GDM1 (cell line): ENCODE data around the gene PDLIM4.

Experiments used
- DNase-seq: peaks from one replicate; lab custom pipeline; 2025; lab: John Stamatoyannopoulos, UW

Gene PDLIM4

DNA sequence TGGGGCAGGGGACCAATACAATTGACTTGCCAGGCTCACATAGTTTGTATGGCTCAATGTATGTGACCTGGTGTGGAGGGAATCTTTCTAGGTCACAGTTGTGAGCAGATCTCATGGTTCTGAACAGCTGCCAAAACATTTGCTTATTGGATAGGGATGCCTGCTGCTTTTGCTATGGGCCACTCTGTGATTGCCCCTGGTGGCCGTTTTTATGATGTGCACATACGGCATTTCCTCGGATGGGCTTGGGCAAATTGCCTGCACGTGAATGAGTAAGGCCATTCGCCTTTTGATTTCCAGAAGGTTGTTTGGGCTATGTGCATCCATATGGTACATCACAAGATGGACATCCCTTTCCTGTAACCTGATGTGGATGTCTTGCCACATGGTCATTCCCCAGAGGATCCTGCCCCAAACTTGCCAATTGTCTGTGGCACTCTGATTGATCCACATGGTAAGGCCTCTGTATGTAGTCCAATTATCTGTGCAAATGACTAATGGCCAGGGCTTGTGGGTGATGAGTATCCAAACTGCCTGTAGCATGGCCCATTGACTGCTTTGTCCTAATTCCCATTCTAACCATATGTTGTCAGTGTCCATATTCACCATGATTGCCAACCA lies 26.0 kb downstream of the PDLIM4 start:
- DNase-seq: no peak

DNA sequence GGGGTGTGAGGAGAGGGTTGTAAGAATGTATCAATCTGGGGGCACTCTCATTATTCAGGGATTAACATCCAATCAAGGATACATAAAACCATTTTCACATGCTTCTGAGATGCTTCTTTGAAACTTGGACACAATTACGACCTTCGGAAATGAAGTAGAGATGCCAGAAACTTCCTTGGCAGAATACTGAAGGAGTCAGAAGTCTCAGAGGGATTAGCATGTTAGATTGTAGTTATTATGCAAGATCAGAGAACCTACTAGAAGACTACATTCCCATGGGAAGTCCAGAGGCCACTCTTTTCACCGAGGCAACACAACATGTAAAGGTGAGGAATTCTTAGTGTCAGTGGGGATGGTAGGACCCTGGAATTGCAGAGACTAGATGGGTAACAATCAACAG lies 31.6 kb downstream of the PDLIM4 start:
- DNase-seq: no peak

DNA sequence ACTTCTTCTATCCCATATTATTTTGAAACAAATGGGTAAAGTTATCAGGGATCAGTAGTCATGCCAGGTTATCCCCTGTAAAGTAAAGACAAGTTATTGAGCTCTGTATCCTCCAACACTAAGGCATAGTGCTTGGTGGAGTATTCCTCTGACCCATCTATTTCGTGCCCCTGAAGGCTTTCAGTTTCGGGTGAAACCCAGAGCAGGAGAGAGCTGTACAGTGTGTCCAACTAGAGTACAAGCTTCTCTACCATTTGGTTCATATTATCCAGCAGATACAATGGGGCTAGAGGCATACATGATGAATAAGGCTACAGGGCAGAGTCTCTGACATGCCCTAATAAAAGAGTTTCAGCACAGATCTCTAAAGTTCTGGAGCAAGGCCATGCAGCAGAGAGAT lies 33.5 kb downstream of the PDLIM4 start:
- no peak for DNase-seq

DNA sequence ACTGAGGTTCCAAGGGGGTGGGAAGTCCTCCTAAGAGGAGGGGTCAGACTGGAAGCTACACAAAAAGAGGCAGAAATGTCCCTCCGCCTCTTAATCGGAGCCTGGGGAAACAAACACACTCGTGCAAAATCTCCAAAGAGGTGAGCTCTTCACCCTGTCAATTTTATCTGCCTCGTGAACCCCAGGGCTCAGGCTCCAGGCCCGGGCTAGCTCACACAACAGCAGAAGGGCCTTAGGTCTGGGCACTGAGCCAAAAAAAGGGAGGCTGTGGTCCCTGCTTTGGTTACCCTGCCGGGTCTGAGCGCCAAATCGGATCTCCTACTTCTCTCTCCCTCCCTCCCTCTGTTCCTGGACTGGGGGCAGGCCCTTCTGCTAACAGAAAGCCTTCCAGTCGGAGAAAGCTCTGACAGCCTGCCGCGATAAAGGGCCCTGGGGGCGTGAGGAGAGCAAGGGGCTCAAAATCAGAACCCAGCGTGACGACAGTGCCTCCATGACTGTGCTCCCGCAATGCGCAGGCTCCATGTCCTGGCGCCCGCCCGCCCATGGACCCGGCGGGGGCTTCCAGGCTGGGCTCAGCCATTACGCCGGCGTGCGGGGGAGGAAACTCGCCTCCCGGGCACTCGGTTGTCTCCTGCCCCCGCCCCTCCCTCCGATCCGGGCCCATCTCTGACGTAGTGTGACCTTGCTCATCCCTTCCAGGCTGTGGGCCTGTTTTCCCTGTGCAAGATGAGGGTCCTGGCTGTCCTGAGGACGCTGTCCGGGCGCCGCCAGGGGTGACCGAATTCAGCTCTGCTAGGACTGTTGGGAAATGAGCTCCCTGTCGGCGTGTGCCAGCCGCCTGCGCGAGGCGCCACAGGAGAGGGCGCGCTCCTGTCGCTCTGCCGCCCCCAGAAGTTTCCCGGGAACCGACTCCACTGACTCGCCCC lies 35.8 kb downstream of the PDLIM4 start:
- DNase-seq: peak; percentile 79

DNA sequence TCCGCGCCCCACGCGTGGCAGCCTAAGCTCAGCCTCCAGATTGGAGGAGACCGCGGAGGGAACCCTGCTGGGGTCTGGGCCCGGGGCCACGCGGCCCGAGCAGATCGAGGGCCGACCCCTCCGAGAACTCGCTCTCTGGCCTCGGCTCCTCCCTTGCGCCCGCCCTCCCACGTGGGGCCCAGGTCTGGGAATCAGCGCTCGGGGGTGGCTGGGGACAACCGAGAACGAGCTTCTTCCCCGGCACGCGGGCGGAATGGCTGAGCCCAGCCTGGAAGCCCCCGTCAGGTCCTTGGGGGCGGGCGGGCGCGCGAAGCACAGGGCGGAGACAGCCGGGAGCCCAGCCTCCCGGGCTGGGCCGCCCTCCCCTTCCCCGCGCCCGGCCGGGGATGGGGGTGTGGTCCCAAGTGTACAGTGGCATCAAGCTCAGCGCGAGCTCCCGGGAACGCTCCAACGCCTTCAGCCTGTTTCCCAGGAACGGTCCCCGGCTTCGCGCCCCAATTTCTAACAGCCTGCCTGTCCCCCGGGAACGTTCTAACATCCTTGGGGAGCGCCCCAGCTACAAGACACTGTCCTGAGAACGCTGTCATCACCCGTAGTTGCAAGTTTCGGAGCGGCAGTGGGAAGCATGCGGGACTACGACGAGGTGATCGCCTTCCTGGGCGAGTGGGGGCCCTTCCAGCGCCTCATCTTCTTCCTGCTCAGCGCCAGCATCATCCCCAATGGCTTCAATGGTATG lies 36.7 kb downstream of the PDLIM4 start, which contains the start of gene SLC22A4:
TSS of gene SLC22A4 (plus strand) at position 403 of the 736 bp plus-strand sequence. CDS start at position 626, 223 bp downstream.
- peak; percentile 90 for DNase-seq

DNA sequence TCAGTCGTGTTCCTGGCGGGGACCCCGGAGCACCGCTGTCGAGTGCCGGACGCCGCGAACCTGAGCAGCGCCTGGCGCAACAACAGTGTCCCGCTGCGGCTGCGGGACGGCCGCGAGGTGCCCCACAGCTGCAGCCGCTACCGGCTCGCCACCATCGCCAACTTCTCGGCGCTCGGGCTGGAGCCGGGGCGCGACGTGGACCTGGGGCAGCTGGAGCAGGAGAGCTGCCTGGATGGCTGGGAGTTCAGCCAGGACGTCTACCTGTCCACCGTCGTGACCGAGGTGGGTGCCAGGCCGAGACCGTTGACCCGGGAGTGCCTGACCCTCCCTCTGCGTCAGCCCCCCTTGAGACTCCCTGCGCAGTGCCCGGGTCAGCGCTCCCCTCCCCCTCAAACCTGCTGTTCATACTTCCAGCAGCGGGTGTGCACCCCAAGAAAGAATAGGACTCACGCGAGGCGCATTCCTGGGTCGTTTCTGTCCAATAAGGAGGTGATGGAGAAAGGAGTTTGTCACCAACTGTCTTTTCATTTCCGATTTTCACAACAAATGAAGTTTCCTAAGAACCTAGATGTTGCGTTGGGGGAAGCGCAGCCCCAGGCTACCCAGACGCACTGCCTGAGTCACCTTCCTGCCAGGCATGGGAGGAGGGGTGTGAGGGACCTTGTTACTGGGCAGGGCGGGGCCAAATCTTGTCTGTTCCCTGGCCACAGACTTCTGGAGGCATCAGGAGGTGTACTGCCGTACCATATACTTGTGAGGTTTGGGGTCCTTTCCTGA lies 37.4 kb downstream of the PDLIM4 start:
- peak; percentile 76 for DNase-seq

DNA sequence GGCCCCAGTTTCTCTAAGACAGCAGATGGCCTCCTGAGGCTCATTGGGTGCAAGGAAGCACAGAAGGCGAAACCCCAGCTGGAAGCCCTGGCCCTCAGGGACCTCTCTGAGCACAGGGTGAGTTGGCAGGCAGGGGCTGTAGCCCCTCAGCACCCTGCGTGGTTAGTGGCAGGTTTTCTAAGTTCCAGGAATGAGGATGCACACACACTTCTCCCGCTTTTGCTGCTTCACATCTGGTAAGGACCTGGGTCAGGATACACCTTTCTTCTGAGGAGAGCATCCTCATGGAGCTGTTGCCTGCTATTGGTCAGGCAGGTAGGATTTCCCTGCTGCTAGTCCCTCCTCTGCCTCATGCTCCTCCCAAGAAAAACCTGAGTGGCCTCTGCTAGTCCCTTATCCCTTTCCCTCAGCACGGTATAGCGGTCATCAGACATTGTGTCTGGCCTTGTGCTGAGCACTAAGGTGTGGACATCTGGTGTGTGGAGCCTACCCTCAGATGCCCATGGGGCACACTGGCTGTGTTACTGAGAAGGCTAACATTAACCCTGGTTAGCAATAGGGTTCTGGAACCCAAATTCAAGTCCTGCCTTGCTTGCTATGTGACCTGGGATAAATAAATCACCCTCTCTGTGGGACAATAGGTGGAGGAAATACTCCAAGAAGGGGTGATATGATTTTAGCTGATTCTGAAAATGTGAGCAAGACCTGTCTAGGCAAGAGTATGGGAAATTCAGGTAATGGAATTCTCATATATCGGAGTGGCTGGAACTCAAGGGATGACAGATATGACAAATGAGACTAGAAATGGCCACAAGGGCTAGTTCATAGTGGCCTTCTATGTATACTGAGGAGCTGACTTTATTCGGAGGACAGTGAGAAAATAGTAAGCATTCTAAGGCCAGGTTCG lies 38.3 kb downstream of the PDLIM4 start:
- DNase-seq: no peak

DNA sequence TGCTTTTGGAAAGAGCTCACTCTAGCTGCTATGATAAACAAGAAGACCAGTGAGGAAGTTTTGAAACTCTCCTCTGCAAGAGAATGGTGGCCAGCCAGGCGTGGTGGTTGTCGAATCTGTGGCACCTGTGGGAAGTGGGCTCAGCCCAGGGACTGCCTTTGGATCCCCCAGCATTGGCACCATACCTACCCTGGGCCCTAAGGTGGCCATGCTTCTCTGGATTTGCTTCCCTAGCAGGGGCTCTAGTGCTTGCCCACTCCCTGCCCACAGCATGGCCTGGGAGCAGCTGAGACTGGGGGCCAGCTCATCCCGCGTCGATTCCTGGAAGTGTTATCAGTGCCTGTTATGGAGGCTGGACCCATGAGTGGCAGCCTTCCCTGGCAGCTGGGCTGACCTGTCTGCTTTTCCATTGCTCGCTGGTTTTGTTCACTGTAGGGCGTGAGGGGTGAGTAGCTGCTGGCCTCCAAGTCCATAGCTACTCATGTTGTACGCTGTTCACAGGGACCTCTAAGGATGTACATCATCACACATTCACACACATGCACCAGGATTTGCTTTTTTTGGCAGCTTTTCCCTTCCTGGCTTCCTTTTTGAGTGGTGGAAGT lies 39.0 kb downstream of the PDLIM4 start:
- DNase-seq: no peak

DNA sequence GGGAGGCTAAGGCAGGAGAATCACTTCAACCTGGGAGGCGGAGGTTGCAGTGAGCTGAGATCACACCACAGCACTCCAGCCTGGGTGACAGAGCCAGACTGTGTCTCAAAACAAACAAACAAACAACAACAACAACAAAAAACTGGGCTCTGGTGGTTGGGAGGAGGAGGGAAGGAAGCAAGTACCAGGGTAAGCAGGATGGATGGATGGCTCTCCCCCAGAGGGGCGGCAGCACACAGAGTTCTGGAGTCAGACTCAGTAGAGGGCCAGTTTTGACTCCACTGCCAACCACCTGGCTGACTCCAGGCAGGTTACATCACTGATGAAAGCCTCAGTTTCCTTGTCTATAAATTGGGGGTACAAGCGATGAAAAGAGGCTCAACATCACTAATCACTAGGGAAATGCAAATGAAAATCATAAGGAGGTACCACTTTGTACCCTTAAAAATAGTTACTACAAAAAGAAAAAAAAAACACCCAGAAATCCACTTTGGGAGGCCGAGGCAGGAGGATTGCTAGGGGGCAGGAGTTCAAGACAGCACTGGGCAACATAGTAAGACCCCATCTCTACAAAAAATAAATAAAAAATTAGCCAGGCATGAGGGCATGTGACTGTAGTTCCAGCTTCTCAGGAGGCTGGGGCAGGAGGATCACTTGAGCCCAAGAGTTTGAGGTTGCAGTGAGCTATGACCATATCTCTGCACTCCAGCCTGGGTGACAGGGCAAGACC lies 39.9 kb downstream of the PDLIM4 start:
- DNase-seq: no peak

DNA sequence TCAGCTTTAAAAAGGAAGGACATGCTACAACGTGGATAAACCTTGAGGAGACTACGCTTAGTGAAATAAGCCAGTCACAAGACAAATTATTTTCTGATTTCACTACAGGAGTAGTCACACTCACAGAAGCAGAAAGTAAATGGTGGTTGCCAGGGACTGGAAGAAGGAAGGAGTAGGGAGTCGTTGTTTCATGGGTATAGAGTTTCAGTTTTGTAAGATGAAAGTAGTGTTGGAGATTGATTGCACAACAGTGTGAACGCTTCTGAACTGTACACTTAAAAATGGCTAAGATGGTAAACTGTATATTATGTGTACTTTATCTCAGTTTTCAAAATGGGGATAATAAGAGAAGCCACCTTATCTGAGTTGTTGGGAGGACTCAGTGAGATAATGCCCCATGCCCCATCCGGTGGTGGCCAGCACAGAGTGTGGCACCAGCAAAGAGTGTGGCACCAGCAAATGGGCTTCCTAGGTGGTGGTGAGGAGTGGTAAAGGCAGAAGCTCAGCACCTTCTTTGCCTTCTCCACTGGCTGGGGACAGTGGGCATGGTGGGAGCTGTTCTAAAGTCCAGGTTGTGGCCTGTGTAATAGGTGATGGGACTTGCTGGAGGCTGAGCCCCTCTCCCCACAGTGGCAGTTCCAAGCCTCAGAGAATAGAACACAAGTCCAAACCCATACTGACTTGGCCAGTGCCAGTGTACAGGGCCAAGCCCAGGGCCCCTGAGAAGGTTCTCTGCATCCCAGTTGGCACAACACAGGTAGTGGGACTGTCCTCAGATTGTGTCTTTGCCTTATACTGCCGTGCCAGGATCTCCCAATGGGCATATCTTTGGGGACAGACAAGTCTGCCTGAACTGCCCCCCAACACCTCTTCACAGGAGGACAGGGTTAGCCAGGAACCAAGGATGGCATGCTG lies 41.1 kb downstream of the PDLIM4 start:
- DNase-seq: no peak

DNA sequence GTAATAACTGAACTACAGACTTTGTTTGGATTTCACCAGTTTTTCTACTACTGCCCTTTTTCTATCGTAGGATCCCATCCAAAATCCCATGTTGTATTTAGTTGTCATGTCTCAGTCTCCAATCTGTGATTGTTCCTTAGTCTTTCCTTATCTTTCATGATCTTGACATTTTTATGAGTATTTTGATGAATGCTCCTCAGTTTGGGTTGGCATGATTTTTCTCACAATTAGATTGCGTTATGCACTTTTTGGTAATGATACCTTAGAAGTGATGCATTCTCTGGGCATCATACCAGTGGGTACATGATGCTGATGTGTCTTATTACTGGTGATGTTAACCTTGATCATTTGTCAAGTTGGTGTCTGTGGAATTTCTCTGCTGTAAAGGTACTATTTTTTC lies 42.4 kb downstream of the PDLIM4 start:
- no peak for DNase-seq

DNA sequence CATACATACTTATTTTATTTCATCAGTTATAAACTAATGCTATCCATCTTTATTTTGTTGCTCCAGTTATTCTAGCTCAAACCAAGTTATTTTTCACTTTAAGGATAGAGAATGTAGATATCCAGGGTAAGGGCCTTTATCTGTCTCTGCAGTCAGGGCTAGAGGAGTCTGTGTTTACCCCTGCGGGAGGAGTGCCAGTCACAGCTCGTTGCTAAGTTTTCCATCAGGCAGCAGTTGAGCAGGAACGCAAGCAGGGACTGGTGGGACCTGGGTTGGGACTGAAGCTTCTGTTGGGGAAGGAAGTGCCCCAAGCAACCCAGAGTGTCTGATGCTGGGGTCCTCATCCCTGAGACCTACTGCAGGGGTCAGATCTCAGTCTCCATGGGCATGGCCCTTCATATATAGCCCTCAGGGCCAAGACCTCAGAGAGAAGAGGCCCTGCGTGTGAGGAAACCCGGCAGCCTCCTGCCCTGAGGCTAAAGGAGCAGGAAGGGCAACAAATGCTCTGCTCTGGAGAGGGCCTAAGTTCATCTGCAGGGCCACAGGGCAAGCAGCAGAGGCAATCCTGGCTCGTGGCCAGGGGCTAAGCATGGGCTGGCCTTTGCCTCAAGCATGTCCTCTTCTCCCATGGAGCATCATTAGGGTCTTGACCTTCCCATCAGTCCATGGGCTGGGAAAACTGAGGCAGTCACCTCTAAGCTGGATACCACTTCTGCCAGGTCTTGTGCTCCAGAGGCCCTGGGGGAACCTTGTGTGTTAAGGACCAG lies 43.3 kb downstream of the PDLIM4 start:
- DNase-seq: no peak

DNA sequence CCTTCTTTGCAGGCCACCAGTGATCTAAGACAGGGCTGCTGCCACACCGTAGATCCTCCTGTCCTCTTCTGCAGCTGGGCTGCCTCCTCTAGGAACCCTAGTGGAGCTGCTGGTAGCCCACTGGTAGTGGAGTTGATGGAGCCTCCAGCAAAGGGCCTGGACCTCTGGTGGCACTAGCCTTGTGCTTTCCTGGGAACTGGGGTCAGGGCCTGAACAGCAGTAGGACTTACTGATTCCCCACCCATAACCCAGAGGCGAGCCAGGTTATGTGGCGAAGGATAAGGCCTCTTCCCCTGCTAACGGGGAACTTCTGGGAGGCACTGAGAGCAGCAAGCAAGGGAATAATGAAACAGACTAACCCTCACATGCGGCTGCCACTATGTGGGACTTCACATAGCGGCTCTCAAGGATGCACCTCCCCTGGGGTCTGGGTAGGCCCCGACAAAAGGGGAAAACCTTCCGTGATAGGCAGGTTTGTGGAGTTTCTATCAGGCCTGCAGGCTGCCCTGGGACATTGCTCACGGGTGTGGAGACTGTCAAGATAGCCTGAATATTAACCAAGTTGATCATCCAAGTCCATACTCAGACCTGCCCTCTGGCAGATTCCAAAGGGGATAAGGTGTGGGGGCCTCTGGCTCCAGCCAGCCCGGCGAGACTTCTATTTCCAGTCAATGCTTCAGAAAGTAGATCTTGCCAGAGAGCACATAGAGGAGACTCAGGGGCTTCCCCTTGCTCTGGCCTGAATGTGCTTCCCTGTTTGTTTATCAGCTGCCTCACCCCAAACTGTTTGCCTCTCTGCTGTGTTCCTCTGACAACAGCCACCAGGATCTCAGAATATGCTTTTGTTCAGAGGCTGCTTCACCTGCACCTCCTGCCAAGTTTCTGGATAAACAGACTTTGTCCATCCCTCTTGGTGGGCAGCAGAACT lies 44.1 kb downstream of the PDLIM4 start:
- DNase-seq: no peak

DNA sequence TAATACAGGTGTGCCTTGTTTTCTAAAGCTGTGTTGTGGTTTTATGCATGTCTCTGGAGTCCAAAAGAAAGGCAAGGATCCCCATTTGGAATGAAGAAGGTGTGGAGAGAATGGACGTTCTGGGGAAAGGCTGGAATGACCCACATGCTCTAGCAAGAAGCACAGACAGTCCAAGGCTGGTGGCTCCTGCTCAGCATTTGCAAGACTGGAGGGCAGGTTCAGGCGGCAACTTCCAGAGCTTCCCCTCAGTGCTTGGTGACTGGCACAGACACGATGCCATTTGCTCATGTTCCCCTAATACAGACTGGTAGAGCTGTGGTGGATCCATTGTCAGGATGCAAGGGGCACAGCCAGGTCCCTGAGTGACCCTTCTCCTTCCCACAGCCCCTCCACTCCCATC lies 44.9 kb downstream of the PDLIM4 start:
- DNase-seq: no peak

DNA sequence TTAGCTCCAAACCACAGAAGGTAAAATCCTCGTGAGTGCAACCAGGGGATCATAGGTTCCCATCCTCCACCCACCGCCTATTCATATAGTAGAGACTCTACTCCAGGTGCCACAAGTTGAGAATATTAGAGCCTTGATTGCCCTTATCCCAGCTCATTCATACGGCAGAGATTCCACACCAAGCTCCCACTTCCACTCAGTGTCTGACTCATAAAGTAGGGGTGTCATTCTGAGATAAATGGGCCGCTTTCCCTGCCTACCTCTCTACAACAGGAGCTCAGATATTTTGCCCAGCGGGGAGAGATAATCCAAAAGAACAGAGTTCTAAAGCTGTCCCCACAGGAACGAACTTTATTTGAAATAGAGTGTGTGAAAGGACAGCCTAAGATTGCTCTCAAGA lies 46.1 kb downstream of the PDLIM4 start:
- DNase-seq: no peak

DNA sequence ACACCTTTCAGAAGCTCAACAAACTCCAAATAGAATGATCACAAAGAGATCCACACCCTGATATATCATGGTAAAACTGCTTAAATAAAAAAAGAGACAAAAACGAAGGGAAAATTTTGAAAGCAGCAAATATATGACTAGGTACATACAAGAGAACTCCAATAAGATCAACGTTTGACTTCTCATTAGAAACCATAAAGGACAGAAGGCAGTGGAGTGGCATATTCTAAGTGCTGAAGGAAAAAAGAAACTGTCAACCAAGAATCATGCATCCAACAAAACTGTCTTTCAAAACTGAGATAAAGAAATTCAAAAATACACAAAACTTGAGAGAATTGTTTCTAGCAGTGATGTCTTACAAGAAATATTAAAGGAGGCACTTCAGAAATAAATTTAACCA lies 47.9 kb downstream of the PDLIM4 start:
- DNase-seq: no peak

DNA sequence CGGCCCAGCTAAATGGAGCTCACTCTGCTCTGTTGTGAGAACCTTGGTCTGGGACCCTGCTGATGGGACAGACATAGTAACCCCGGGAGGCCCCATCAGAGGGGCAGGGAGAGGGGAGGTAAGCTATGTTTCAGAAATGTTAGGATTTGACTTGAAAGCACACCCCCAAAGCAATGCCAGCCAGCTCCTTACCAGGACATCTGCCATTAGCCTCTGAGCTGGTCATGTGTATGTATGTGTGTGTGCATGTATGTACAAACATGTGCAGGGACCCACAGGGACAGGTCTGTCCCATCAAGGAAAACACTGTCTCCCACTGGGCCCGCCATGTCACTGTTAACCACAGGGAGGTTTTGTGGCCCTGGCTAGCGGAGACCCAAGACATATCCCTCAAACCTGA lies 51.2 kb downstream of the PDLIM4 start:
- DNase-seq: no peak
